B cell (primary cell): Measurements from ENCODE around the gene SOWAHC. TPM values are rescaled to one million over a fixed set of nuclear protein-coding genes. Genes with fewer than 3 reads are reported as not detected.
"Not testable (repeated sequence)": the region's sequence is repeated elsewhere in the genome, so short reads cannot be mapped to it uniquely, and the experiment has no call there.

ENCODE experiments used
- ATAC-seq: fragments of 200-7000 bp; cut with Tn5 transposase; one replicate; pipeline ENCODE4 v1.10.0; 2021; ENCODE audit warnings: low read depth, mild to moderate bottlenecking, moderate number of reproducible peaks, moderate library complexity
- CTCF ChIA-PET: fragments of 350-600 bp; sonication (Branson Sonifier 250); formaldehyde crosslinking; loops from one replicate; lab custom pipeline; 2021; ENCODE audit warnings: antibody characterized with exemption, inconsistent platforms; lab: Charles Lee
- POLR2A ChIA-PET: fragments of 350-600 bp; sonication (Branson Sonifier 250); formaldehyde crosslinking; loops from one replicate; lab custom pipeline; 2021; ENCODE audit warnings: antibody characterized with exemption; lab: Charles Lee
- DNase-seq: peaks from one replicate; pipeline ENCODE4 v3.0.0; 2013
- H2AFZ ChIP-seq: 2 replicates; pipeline ENCODE4 v1.6.1; 2012; ENCODE audit warnings: mild to moderate bottlenecking, low read depth, low read length; ENCODE audit not compliant: insufficient read depth, poor library complexity, severe bottlenecking
- H3K27ac ChIP-seq, 2 donors: 1 replicate in 1 of 2; 2 replicates in 1 of 2; pipeline ENCODE4 v1.5.1; 2012 to 2013; ENCODE audit warnings: low read length in 2 of 2, mild to moderate bottlenecking in 2 of 2, moderate library complexity in 1 of 2
- H3K27me3 ChIP-seq, 4 experiments: fragments of 200-600 bp in 1 of 4; sonication (generic) in 1 of 4; replicated peaks in 1 of 4; 1 replicate in 2 of 4; 2 replicates in 2 of 4; pipeline versions ENCODE4 v1.6.1 to v1.7.0; 2013 to 2016; ENCODE audit warnings: low read length in 3 of 4, mild to moderate bottlenecking in 2 of 4, mixed read lengths in 1 of 4, moderate library complexity in 1 of 4; ENCODE audit not compliant: insufficient read depth in 4 of 4, control insufficient read depth in 3 of 4; ENCODE audit errors: control extremely low read depth in 1 of 4
- H3K36me3 ChIP-seq, 2 experiments: replicated peaks in 1 of 2; 1 replicate in 1 of 2; 2 replicates in 1 of 2; pipeline versions ENCODE4 v1.6.1 to v1.7.1; 2013; ENCODE audit warnings: low read length in 1 of 2; ENCODE audit not compliant: insufficient read depth in 2 of 2, control insufficient read depth in 1 of 2; ENCODE audit errors: control extremely low read depth in 1 of 2, extremely low read depth in 1 of 2
- H3K4me1 ChIP-seq, 2 donors: fragments of 200-600 bp in 1 of 2; sonication (generic) in 1 of 2; 1 replicate in 1 of 2; 2 replicates in 1 of 2; pipeline versions ENCODE4 v1.5.1 to v1.6.1; 2013 to 2017; ENCODE audit warnings: low read length in 2 of 2; ENCODE audit not compliant: control insufficient read depth in 2 of 2, insufficient read depth in 2 of 2
- H3K4me2 ChIP-seq: replicated peaks from 2 replicates; pipeline ENCODE3; 2012; ENCODE audit warnings: mild to moderate bottlenecking, low read depth, low read length; ENCODE audit not compliant: poor library complexity, severe bottlenecking
- H3K4me3 ChIP-seq, 5 experiments: fragments of 200-600 bp in 1 of 5; sonication (generic) in 1 of 5; 1 replicate in 3 of 5; 2 replicates in 2 of 5; pipeline versions ENCODE4 v1.5.1 to v1.7.0; 2011 to 2016; ENCODE audit warnings: low read length in 4 of 5, mild to moderate bottlenecking in 4 of 5, low read depth in 2 of 5, control low read depth in 1 of 5, moderate library complexity in 1 of 5; ENCODE audit not compliant: insufficient read depth in 1 of 5; ENCODE audit errors: control extremely low read depth in 1 of 5, extremely low read depth in 1 of 5
- H3K79me2 ChIP-seq: fragments of 200-600 bp; sonication (generic); one replicate; pipeline ENCODE4 v1.6.0; 2016; ENCODE audit warnings: low read length; ENCODE audit not compliant: control insufficient read depth, insufficient read depth
- H3K9ac ChIP-seq: fragments of 200-600 bp; sonication (generic); 2 replicates; pipeline ENCODE4 v1.6.1; 2017; ENCODE audit warnings: mild to moderate bottlenecking, low read length, moderate library complexity
- H3K9me3 ChIP-seq, 3 donors: one replicate each; pipeline versions ENCODE4 v1.6.1 to v1.7.1; 2013; ENCODE audit warnings: low read length in 2 of 3; ENCODE audit not compliant: control insufficient read depth in 2 of 3, insufficient read depth in 1 of 3; ENCODE audit errors: control extremely low read depth in 1 of 3
- H4K20me1 ChIP-seq: 2 replicates; pipeline ENCODE4 v1.6.0; 2012; ENCODE audit warnings: mild to moderate bottlenecking, low read length; ENCODE audit not compliant: insufficient read depth, control insufficient read depth, poor library complexity, severe bottlenecking
- H3K27ac Mint-ChIP-seq: one replicate; pipeline ENCODE4 v1.8.0; 2021; ENCODE audit warnings: mixed read lengths
- H3K27me3 Mint-ChIP-seq: one replicate; pipeline ENCODE4 v1.8.0; 2021; ENCODE audit warnings: mixed read lengths
- H3K4me1 Mint-ChIP-seq: one replicate; pipeline ENCODE4 v1.8.0; 2021; ENCODE audit warnings: mixed read lengths
- H3K4me3 Mint-ChIP-seq: one replicate; pipeline ENCODE4 v1.8.0; 2021; ENCODE audit warnings: mixed read lengths
- H3K9me3 Mint-ChIP-seq: one replicate; pipeline ENCODE4 v1.8.0; 2022; ENCODE audit warnings: mixed read lengths; ENCODE audit not compliant: insufficient read depth
- EZH2 ChIP-seq: IDR thresholded peaks from 2 replicates; pipeline ENCODE4 v1.6.1; 2012; ENCODE audit warnings: borderline replicate concordance, low read depth, mild to moderate bottlenecking, moderate library complexity, low read length; ENCODE audit not compliant: insufficient read depth, poor library complexity, severe bottlenecking
- WGBS: methylation state at CpG from one replicate; pipeline ENCODE4 v1.1.5; 2013; ENCODE audit warnings: missing lambda C conversion rate; ENCODE audit not compliant: insufficient coverage; 5-methylcytosine and 5-hydroxymethylcytosine counted together
- intact Hi-C: fragments of 100-400 bp; cut with micrococcal nuclease; formaldehyde crosslinking; loops from one replicate; pipeline ENCODE4 v1.10.0; 2022
- polyA plus RNA-seq: library from polyadenylated mRNA; depleted of rRNA; stranded (reverse); fragments of >200 nt; gene quantifications from 2 replicates; pipeline ENCODE4 v1.2.3, GENCODE V29; 2012
- total RNA-seq, 2 donors: library from RNA; stranded (reverse); fragments of 120-200 nt in 1 of 2; gene quantifications; 1 replicate in 1 of 2; 2 replicates in 1 of 2; pipeline versions ENCODE4 v1.2.3 to v1.2.4, GENCODE V29; 2013 to 2022
- TF ChIP-seq, protein P1 (sequence below): fragments of 200-600 bp; IDR thresholded peaks from one replicate; pipeline ENCODE4 v1.8.0; 2022; ENCODE audit warnings: antibody characterized with exemption, mild to moderate bottlenecking

SOWAHC gene
- total and polyA plus RNA-seq, 2 donors (not counting 1 experiment from before 2014, with no cell fraction given), result 0.05 to 0.28 TPM

DNA sequence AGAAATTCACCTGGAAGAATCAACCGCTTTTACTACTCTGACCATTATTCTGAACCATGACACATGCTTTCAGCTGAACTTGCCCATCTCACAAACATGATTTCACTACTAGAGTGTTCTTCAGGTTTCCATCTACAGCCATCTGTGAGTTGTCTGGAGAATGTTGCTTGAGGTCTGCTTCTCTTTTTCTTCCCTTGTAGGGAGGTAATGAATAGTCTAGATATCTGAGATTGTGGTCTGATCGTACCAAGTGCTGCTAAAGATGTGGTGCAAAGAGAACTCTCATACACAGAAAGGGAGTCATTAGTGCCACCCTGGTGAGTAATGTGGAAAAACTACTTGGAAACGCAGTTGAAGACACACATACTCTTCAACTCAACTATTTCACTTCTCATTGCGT is 10.2 kb downstream of the SOWAHC start:
- CTCF ChIA-PET, result no interaction called here
- no peaks in the 10 kb centered on the region for H3K9me3 ChIP-seq

DNA sequence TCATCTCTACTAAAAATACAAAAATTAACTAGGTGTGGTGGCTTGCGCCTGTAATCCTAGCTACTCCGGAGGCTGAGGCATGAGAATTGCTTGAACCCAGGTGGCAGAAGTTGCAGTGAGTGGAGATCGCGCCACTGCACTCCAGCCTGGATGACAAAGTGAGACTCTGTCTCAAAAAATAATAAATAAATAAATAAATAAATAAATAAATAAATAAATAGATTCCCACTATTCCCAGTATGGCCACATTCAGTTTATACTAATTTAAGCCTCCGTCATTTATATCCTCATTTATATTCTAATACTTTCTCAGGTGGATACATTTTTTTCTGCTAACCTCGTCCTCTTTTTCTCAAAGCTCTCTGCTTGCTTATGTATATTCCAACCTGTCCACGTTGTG is 14.2 kb downstream of the SOWAHC start:
- H2AFZ ChIP-seq, intact Hi-C loops, CTCF ChIA-PET, H4K20me1 ChIP-seq, H3K79me2 ChIP-seq, H3K27ac Mint-ChIP-seq, H3K4me1 ChIP-seq, DNase-seq, H3K9me3 ChIP-seq, H3K9me3 Mint-ChIP-seq, H3K4me3 ChIP-seq, H3K4me3 Mint-ChIP-seq, H3K27ac ChIP-seq, H3K4me1 Mint-ChIP-seq, H3K4me2 ChIP-seq, ATAC-seq, POLR2A ChIA-PET, H3K9ac ChIP-seq, H3K36me3 ChIP-seq, H3K27me3 ChIP-seq: not testable (repeated sequence)
- 100% methylated on average over 1 of the region's 7 CpGs for WGBS
- H3K27me3 Mint-ChIP-seq, result peaks cover 24% of the 10 kb centered on the region

More for the DNA sequence above, 10.2 kb downstream of the SOWAHC start:
- H3K4me2 ChIP-seq, result no peak overlapping the region
- H3K27me3 Mint-ChIP-seq, result peaks cover 35% of the 10 kb centered on the region
- DNase-seq, result no peak
- H2AFZ ChIP-seq, result no peak overlapping the region
- no peak overlapping the region for H3K4me3 ChIP-seq
- no peak overlapping the region for H3K4me3 Mint-ChIP-seq
- no peaks in the 10 kb centered on the region for H3K4me1 ChIP-seq
- H3K27ac Mint-ChIP-seq, result no peak overlapping the region
- no peaks in the 10 kb centered on the region for H3K36me3 ChIP-seq
- intact Hi-C loops, result no loop called here
- H4K20me1 ChIP-seq, result no peaks in the 10 kb centered on the region
- WGBS, result 89% methylated on average over 2 of the region's 4 CpGs
- no peak for TF ChIP-seq EZH2
- TF ChIP-seq, protein P1, sequence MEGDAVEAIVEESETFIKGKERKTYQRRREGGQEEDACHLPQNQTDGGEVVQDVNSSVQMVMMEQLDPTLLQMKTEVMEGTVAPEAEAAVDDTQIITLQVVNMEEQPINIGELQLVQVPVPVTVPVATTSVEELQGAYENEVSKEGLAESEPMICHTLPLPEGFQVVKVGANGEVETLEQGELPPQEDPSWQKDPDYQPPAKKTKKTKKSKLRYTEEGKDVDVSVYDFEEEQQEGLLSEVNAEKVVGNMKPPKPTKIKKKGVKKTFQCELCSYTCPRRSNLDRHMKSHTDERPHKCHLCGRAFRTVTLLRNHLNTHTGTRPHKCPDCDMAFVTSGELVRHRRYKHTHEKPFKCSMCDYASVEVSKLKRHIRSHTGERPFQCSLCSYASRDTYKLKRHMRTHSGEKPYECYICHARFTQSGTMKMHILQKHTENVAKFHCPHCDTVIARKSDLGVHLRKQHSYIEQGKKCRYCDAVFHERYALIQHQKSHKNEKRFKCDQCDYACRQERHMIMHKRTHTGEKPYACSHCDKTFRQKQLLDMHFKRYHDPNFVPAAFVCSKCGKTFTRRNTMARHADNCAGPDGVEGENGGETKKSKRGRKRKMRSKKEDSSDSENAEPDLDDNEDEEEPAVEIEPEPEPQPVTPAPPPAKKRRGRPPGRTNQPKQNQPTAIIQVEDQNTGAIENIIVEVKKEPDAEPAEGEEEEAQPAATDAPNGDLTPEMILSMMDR, result no peak
- H3K79me2 ChIP-seq, result no peaks in the 10 kb centered on the region
- no peak for ATAC-seq
- H3K9me3 Mint-ChIP-seq, result no peaks in the 10 kb centered on the region
- H3K9ac ChIP-seq, result no peak overlapping the region
- H3K27ac ChIP-seq, result no peak overlapping the region
- no peaks in the 10 kb centered on the region for H3K4me1 Mint-ChIP-seq
- peaks cover 0 to 18% (median 3%) of the 10 kb centered on the region in 4 experiments for H3K27me3 ChIP-seq
- POLR2A ChIA-PET, result no interaction called here
